HG03280 (cell line): ENCODE data around the gene ADAD1.
"Not testable (repeated sequence)": the region's sequence is repeated elsewhere in the genome, so short reads cannot be mapped to it uniquely, and the experiment has no call there.

Experiments used
- ATAC-seq: cut with Tn5 transposase; IDR thresholded peaks from one replicate; pipeline ENCODE4 v1.9.1; 2021; ENCODE audit warnings: mild to moderate bottlenecking, moderate library complexity; ENCODE audit not compliant: unreplicated experiment

Gene ADAD1

GRCh38 chr4:122378711-122379110 lies at the start of gene ADAD1:
Gene ADAD1 (plus strand): TSS chr4:122379011. CDS start chr4:122380070, 1,059 bp downstream.
- ATAC-seq, result no peak

GRCh38 chr4:122329876-122330565 lies 48.8 kb upstream of the ADAD1 start:
- no peak for ATAC-seq

- ATAC-seq, result no peak
These were observed 47.6 kb upstream of the ADAD1 start for GRCh38 chr4:122331195-122331594.

- ATAC-seq, result no peak
These were observed 44.0 kb upstream of the ADAD1 start for GRCh38 chr4:122334828-122335227.

- ATAC-seq, result no peak
These were observed 36.9 kb upstream of the ADAD1 start for GRCh38 chr4:122341886-122342285.

GRCh38 chr4:122346036-122346435 lies 32.8 kb upstream of the ADAD1 start:
- no peak for ATAC-seq

GRCh38 chr4:122346503-122346902 lies 32.3 kb upstream of the ADAD1 start:
- ATAC-seq, result no peak

GRCh38 chr4:122356317-122356808 lies 22.4 kb upstream of the ADAD1 start:
- no peak for ATAC-seq

- no peak for ATAC-seq
These were observed 18.1 kb upstream of the ADAD1 start for GRCh38 chr4:122360754-122361153.

- no peak for ATAC-seq
These were observed 14.0 kb upstream of the ADAD1 start for GRCh38 chr4:122364700-122365404.

GRCh38 chr4:122368786-122369185 lies 10.0 kb upstream of the ADAD1 start:
- ATAC-seq, result not testable (repeated sequence)

- ATAC-seq, result no peak
These were observed 1.5 kb upstream of the ADAD1 start for GRCh38 chr4:122377352-122377751.

- no peak for ATAC-seq
These were observed 428 bp downstream of the ADAD1 start for GRCh38 chr4:122379239-122379638.

GRCh38 chr4:122383341-122383740 lies 4.5 kb downstream of the ADAD1 start:
- no peak for ATAC-seq

- no peak for ATAC-seq
These were observed 5.4 kb downstream of the ADAD1 start for GRCh38 chr4:122384245-122384644.

- no peak for ATAC-seq
These were observed 14.5 kb downstream of the ADAD1 start for GRCh38 chr4:122393276-122393675.

GRCh38 chr4:122403861-122404260 lies 25.1 kb downstream of the ADAD1 start:
- no peak for ATAC-seq

GRCh38 chr4:122412547-122412946 lies 33.7 kb downstream of the ADAD1 start:
- no peak for ATAC-seq

GRCh38 chr4:122423246-122423645 lies 44.4 kb downstream of the ADAD1 start:
- no peak for ATAC-seq

GRCh38 chr4:122431351-122431750 lies 52.5 kb downstream of the ADAD1 start:
- ATAC-seq, result no peak

- no peak for ATAC-seq
These were observed 55.5 kb downstream of the ADAD1 start for GRCh38 chr4:122434285-122434684.

GRCh38 chr4:122450847-122451246 lies 72.0 kb downstream of the ADAD1 start:
- no peak for ATAC-seq
